SJSA1 (cell line): ENCODE measurements around the gene BLOC1S4. TPM values are rescaled to one million over a fixed set of nuclear protein-coding genes. Genes with fewer than 3 reads are reported as not detected.
A peak's percentile ranks its signal among the peaks of the same experiment; 100 is the strongest.
"Not testable (repeated sequence)": the region's sequence is repeated elsewhere in the genome, so short reads cannot be mapped to it uniquely, and the experiment has no call there.

Experiments
- DNase-seq, 2 experiments: peaks; one replicate each; pipeline ENCODE4 v3.0.0-alpha.2; 2015 to 2020; ENCODE audit warnings: low spot score in 2 of 2, low read depth in 1 of 2
- H3K27ac ChIP-seq: fragments of 250-450 bp; sonication (Bioruptor Pico); 2 replicates; pipeline ENCODE4 v1.5.1; 2020; ENCODE audit warnings: mild to moderate bottlenecking, moderate library complexity
- H3K27me3 ChIP-seq: fragments of 250-450 bp; sonication (Bioruptor Pico); replicated peaks from 2 replicates; pipeline ENCODE4 v1.5.1; 2020; ENCODE audit warnings: mild to moderate bottlenecking, moderate library complexity
- H3K36me3 ChIP-seq: fragments of 250-450 bp; sonication (Bioruptor Pico); 2 replicates; pipeline ENCODE4 v1.5.1; 2020; ENCODE audit warnings: mild to moderate bottlenecking
- H3K4me1 ChIP-seq: fragments of 250-450 bp; sonication (Bioruptor Pico); replicated peaks from 2 replicates; pipeline ENCODE4 v1.6.1; 2021; ENCODE audit warnings: mild to moderate bottlenecking
- H3K4me3 ChIP-seq: fragments of 250-450 bp; sonication (Bioruptor Pico); 2 replicates; pipeline ENCODE4 v1.5.1; 2020; ENCODE audit warnings: mild to moderate bottlenecking
- H3K9me3 ChIP-seq: fragments of 250-450 bp; sonication (Bioruptor Pico); replicated peaks from 2 replicates; pipeline ENCODE4 v1.5.1; 2020; ENCODE audit warnings: mild to moderate bottlenecking
- total RNA-seq: library from RNA; depleted of rRNA; stranded (reverse); fragments of >200 nt; shearing (Covaris generic); gene quantifications from 2 replicates; pipeline ENCODE4 v1.2.3, GENCODE V29; 2014; rRNA removed

Gene BLOC1S4
- 14.4 and 25.0 TPM in 2 replicates for total RNA-seq

GRCh38 chr4:6716018-6716911 lies at the start of gene BLOC1S4:
BLOC1S4 (plus strand) TSS chr4:6716174; CDS start chr4:6716210, 36 bp downstream.
- DNase-seq: peak; percentile 72 to 81
- Histone ChIP-seq H3K27me3 (no peaks in the 10 kb centered on the region), H3K27ac (peak within 1 kb of the TSS; percentile 59; the same call in 1 of the 2 replicates), H3K36me3 (peaks cover 12% of the 10 kb centered on the region; the same call in 1 of the 2 replicates), H3K4me3 (peak within 1 kb of the TSS; percentile 92), H3K9me3 (no peaks in the 10 kb centered on the region), H3K4me1 (no peaks in the 10 kb centered on the region)

GRCh38 chr4:6668391-6668790 lies 47.6 kb upstream of the BLOC1S4 start:
- Histone ChIP-seq H3K4me1 (peaks cover 16% of the 10 kb centered on the region), H3K36me3 (no peaks in the 10 kb centered on the region), H3K27me3 (peaks cover 9% of the 10 kb centered on the region; the same call in 1 of the 2 replicates), H3K27ac (no peak overlapping the region; the same call in 1 of the 2 replicates), H3K4me3 (no peak overlapping the region), H3K9me3 (no peaks in the 10 kb centered on the region)
- peak; percentile 72 to 77 for DNase-seq

- H3K4me1 ChIP-seq: peaks cover 38% of the 10 kb centered on the region
- no peak overlapping the region for H3K4me3 ChIP-seq
- no peaks in the 10 kb centered on the region for H3K27me3 ChIP-seq
- H3K27ac ChIP-seq: no peak overlapping the region
- no peaks in the 10 kb centered on the region for H3K9me3 ChIP-seq
- H3K36me3 ChIP-seq: peaks cover 4% of the 10 kb centered on the region
- no peak for DNase-seq
These were observed 44.3 kb upstream of the BLOC1S4 start for GRCh38 chr4:6671648-6672047.

- peaks cover 38% of the 10 kb centered on the region for H3K4me1 ChIP-seq
- H3K4me3 ChIP-seq: no peak overlapping the region
- no peaks in the 10 kb centered on the region for H3K9me3 ChIP-seq
- no peaks in the 10 kb centered on the region for H3K27me3 ChIP-seq
- H3K27ac ChIP-seq: no peak overlapping the region
- H3K36me3 ChIP-seq: peaks cover 4% of the 10 kb centered on the region
- DNase-seq: no peak
These were observed 43.8 kb upstream of the BLOC1S4 start for GRCh38 chr4:6672131-6672530.

GRCh38 chr4:6672541-6673190 lies 43.3 kb upstream of the BLOC1S4 start:
- H3K27ac ChIP-seq, DNase-seq, H3K27me3 ChIP-seq, H3K36me3 ChIP-seq, H3K9me3 ChIP-seq, H3K4me3 ChIP-seq: not testable (repeated sequence)
- peaks cover 38% of the 10 kb centered on the region for H3K4me1 ChIP-seq

GRCh38 chr4:6673191-6673659 lies 42.7 kb upstream of the BLOC1S4 start:
- H3K4me3 ChIP-seq: peak overlapping the region; percentile 75
- H3K27me3 ChIP-seq, H3K9me3 ChIP-seq, H3K36me3 ChIP-seq: not testable (repeated sequence)
- 0 out of 2 replicates have a peak overlapping the region, but pooled peaks have one; percentile 47 for H3K27ac ChIP-seq
- peak in 1 of 2 experiments; percentile 19 for DNase-seq
- peaks cover 35% of the 10 kb centered on the region for H3K4me1 ChIP-seq

GRCh38 chr4:6673660-6674499 lies 42.1 kb upstream of the BLOC1S4 start:
- H3K9me3 ChIP-seq: no peaks in the 10 kb centered on the region
- peak; percentile 67 to 85 for DNase-seq
- H3K36me3 ChIP-seq: peaks cover 4% of the 10 kb centered on the region
- peak overlapping the region; percentile 75 for H3K4me3 ChIP-seq
- H3K4me1 ChIP-seq: peaks cover 30% of the 10 kb centered on the region
- 0 out of 2 replicates have a peak overlapping the region, but pooled peaks have one; percentile 47 for H3K27ac ChIP-seq
- H3K27me3 ChIP-seq: no peaks in the 10 kb centered on the region

GRCh38 chr4:6674500-6675149 lies 41.3 kb upstream of the BLOC1S4 start:
- H3K27ac ChIP-seq: no peak overlapping the region
- no peaks in the 10 kb centered on the region for H3K9me3 ChIP-seq
- DNase-seq: peak in 1 of 2 experiments; percentile 14
- peaks cover 26% of the 10 kb centered on the region for H3K4me1 ChIP-seq
- peaks cover 4% of the 10 kb centered on the region for H3K36me3 ChIP-seq
- H3K27me3 ChIP-seq: no peaks in the 10 kb centered on the region
- peak overlapping the region; percentile 75 for H3K4me3 ChIP-seq

- H3K27me3 ChIP-seq: no peaks in the 10 kb centered on the region
- no peak for DNase-seq
- H3K4me3 ChIP-seq: no peak overlapping the region
- peaks cover 26% of the 10 kb centered on the region for H3K4me1 ChIP-seq
- no peak overlapping the region for H3K27ac ChIP-seq
- H3K36me3 ChIP-seq: peaks cover 4% of the 10 kb centered on the region
- no peaks in the 10 kb centered on the region for H3K9me3 ChIP-seq
These were observed 39.0 kb upstream of the BLOC1S4 start for GRCh38 chr4:6676722-6677558.

- DNase-seq: no peak
- H3K9me3 ChIP-seq: no peaks in the 10 kb centered on the region
These were observed 35.5 kb upstream of the BLOC1S4 start for GRCh38 chr4:6680372-6681034.

GRCh38 chr4:6681191-6681590 lies 34.8 kb upstream of the BLOC1S4 start:
- Histone ChIP-seq H3K4me3 (no peak overlapping the region), H3K4me1 (peaks cover 2% of the 10 kb centered on the region), H3K27me3 (no peaks in the 10 kb centered on the region), H3K36me3 (peaks cover under 1% of the 10 kb centered on the region; the same call in 1 of the 2 replicates), H3K27ac (no peak overlapping the region), H3K9me3 (no peaks in the 10 kb centered on the region)
- DNase-seq: no peak

More at GRCh38 chr4:6680372-6681034, 35.5 kb upstream of the BLOC1S4 start:
- Histone ChIP-seq H3K27ac (no peak overlapping the region), H3K36me3 (peaks cover 4% of the 10 kb centered on the region; the same call in 1 of the 2 replicates), H3K4me3 (no peak overlapping the region), H3K4me1 (peaks cover 9% of the 10 kb centered on the region), H3K27me3 (no peaks in the 10 kb centered on the region)
